Measurements from ENCODE around the gene DERA. TPM values are rescaled to one million over a fixed set of nuclear protein-coding genes. Genes with fewer than 3 reads are reported as not detected.
"Not testable (repeated sequence)": the region's sequence is repeated elsewhere in the genome, so short reads cannot be mapped to it uniquely, and the experiment has no call there.

Gene DERA
- total RNA-seq, 2 donors from 2014 or later: 26.5 to 29.4 TPM

DNA sequence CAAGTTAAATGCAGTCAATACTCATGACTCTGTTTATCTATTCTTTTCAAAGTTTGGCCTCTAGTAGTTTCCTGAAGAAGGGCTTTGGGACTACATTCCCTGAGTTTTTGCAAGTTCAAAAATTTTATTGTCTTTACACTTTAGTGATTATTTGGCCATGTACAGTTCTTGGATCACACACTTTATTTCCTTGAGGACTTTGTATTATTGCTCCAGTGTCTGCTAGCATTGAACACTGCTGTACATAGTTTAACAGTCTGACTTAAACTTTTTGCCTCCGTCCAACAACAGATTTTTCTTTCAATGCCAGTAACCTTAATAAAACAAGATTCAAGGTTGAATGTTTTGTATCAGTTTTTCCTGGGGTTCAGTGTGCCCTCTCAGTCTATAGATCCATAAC, 132.3 kb downstream of the DERA start:
- H3K27me3 Mint-ChIP-seq (ENCODE audit: low read depth): no peaks in the 10 kb centered on the region

DNA sequence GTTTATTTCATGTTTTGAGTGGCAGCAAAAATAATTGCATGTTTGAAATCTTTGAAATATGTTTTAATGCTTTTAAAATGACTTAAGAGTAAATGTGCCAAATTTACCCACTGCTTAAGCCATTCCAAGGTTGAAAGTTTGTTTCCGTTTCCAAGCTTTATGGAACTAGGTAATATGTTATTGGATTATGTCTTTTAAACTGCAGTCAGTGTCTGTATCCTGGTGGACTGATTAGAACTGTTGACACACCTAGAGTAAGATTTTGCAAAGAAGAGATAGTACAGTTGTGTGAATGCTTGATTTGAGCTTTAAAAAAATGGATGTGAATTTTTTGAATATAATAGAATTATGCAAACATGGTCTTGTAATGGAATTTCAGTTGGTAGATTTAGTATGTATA, 135.1 kb downstream of the DERA start:
- Mint-ChIP-seq H3K9me3 (peaks cover 6 to 24% of the 10 kb centered on the region in 2 donors), H3K27ac (no peak overlapping the region), H3K36me3 (ENCODE audit: insufficient read depth in 2 of 2) (peaks cover 3 to 4% of the 10 kb centered on the region in 2 donors), H3K4me1 (ENCODE audit: low read depth) (no peaks in the 10 kb centered on the region), H3K27me3 (ENCODE audit: low read depth) (no peaks in the 10 kb centered on the region), H3K4me3 (no peak overlapping the region)
- ATAC-seq (replicated peaks in 1 of 2) (no peak), DNase-seq (no peak)

More for the DNA sequence above, 132.3 kb downstream of the DERA start:
- H3K9me3 Mint-ChIP-seq: peaks cover 4 to 15% of the 10 kb centered on the region in 2 donors
- no peak overlapping the region for H3K27ac Mint-ChIP-seq
- no peak for ATAC-seq (replicated peaks in 1 of 2)
- no peak overlapping the region for H3K4me3 Mint-ChIP-seq
- H3K36me3 Mint-ChIP-seq (ENCODE audit: insufficient read depth in 2 of 2): peaks cover 3 to 4% of the 10 kb centered on the region in 2 donors
- no peak for DNase-seq
- H3K4me1 Mint-ChIP-seq (ENCODE audit: low read depth): no peaks in the 10 kb centered on the region

- no peak overlapping the region for H3K27ac Mint-ChIP-seq
- H3K4me1 Mint-ChIP-seq (ENCODE audit: low read depth): no peaks in the 10 kb centered on the region
- ATAC-seq (replicated peaks in 1 of 2): no peak
- H3K9me3 Mint-ChIP-seq: peaks cover 11 to 12% of the 10 kb centered on the region in 2 donors
- no peak overlapping the region for H3K4me3 Mint-ChIP-seq
- H3K27me3 Mint-ChIP-seq (ENCODE audit: low read depth): no peaks in the 10 kb centered on the region
- DNase-seq: no peak
- H3K36me3 Mint-ChIP-seq (ENCODE audit: insufficient read depth in 2 of 2): peaks cover under 1 to 3% of the 10 kb centered on the region in 2 donors
These were observed 137.4 kb downstream of the DERA start for GRCh38 chr12:16048511-16048910.

DNA sequence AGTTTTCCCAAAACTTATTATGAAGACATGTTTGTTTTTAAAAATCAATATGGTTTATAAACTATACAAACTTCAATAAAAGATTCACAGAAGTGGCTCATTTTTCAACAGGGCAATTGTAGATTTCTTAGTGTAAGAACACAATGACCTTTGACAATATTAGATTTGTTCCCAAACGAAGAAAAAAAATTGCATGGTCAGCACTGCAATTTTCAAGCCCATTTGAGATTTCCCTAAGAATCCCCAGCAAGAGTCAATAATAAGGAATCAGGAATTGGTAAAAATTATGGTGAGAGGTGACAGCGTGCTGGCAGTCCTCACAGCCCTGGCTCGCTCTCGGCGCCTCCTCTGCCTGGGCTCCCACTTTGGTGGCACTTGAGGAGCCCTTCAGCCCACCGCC, 145.8 kb downstream of the DERA start:
- Mint-ChIP-seq H3K27me3 (ENCODE audit: low read depth) (no peaks in the 10 kb centered on the region), H3K27ac (no peak overlapping the region), H3K4me3 (no peak overlapping the region), H3K36me3 (ENCODE audit: insufficient read depth in 2 of 2) (peaks cover 2% of the 10 kb centered on the region in 2 donors), H3K9me3 (peaks cover 11 to 17% of the 10 kb centered on the region in 2 donors), H3K4me1 (ENCODE audit: low read depth) (no peaks in the 10 kb centered on the region)
- ATAC-seq (replicated peaks in 1 of 2): no peak
- no peak for DNase-seq

DNA sequence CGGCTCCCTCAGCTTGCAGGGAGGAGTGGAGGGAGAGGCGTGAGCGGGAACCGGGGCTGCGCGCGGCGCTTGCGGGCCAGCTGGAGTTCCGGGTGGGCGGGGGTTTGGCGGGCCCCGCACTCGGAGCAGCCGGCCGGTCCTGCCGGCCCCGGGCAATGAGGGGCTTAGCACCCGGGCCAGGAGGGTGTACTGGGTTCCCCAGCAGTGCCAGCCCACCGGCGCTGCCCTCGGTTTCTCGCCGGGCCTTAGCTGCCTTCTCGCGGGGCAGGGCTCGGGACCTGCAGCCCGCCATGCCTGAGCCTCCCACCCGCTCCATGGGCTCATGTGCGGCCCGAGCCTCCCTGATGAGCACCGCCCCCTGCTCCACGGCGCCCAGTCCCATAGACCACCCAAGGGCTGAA, 146.2 kb downstream of the DERA start:
- H3K27me3 Mint-ChIP-seq (ENCODE audit: low read depth); H3K4me1 Mint-ChIP-seq (ENCODE audit: low read depth); ATAC-seq (replicated peaks in 1 of 2); DNase-seq; H3K36me3 Mint-ChIP-seq (ENCODE audit: insufficient read depth in 2 of 2); H3K27ac Mint-ChIP-seq; H3K4me3 Mint-ChIP-seq: not testable (repeated sequence)
- H3K9me3 Mint-ChIP-seq: peaks cover 11 to 17% of the 10 kb centered on the region in 2 donors

- H3K9me3 Mint-ChIP-seq: no peaks in the 10 kb centered on the region
- H3K27ac Mint-ChIP-seq: no peak overlapping the region
- H3K4me1 Mint-ChIP-seq (ENCODE audit: low read depth): no peaks in the 10 kb centered on the region
- H3K4me3 Mint-ChIP-seq: no peak overlapping the region
- no peak for ATAC-seq (replicated peaks in 1 of 2)
- H3K27me3 Mint-ChIP-seq (ENCODE audit: low read depth): no peaks in the 10 kb centered on the region
- no peak for DNase-seq
- H3K36me3 Mint-ChIP-seq (ENCODE audit: insufficient read depth in 2 of 2): no peaks in the 10 kb centered on the region
These were observed 151.5 kb downstream of the DERA start for GRCh38 chr12:16062611-16063010.

- ATAC-seq (replicated peaks in 1 of 2): no peak
- no peak for DNase-seq
- Mint-ChIP-seq H3K27ac (no peak overlapping the region), H3K27me3 (ENCODE audit: low read depth) (no peaks in the 10 kb centered on the region), H3K4me3 (no peak overlapping the region), H3K9me3 (no peaks in the 10 kb centered on the region), H3K4me1 (ENCODE audit: low read depth) (no peaks in the 10 kb centered on the region), H3K36me3 (ENCODE audit: insufficient read depth in 2 of 2) (no peaks in the 10 kb centered on the region)
These were observed 152.6 kb downstream of the DERA start for GRCh38 chr12:16063726-16064125.

DNA sequence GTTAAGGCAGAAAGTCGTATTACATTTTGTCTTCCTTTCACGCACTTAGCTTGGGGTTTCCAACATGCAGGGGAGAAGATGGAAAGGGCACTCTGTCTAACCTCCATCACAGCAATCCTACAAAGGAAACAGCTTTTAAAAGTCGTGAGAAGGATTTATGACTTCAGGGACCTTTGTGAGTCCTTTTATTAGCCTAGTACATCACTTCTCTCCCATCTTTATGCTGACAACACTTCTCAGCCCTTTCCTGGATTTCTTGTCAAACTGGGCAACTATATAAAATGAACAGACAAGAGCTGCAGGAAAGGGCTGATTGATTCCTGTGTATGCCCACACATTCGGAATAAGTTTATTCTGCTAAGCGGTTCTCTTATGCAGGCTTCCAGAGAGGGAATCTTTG, 159.0 kb downstream of the DERA start:
- Mint-ChIP-seq H3K4me3 (no peak overlapping the region), H3K9me3 (no peaks in the 10 kb centered on the region), H3K27me3 (ENCODE audit: low read depth) (no peaks in the 10 kb centered on the region), H3K27ac (no peak overlapping the region), H3K36me3 (ENCODE audit: insufficient read depth in 2 of 2) (no peaks in the 10 kb centered on the region), H3K4me1 (ENCODE audit: low read depth) (no peaks in the 10 kb centered on the region)
- ATAC-seq (replicated peaks in 1 of 2) (no peak), DNase-seq (no peak)

GRCh38 chr12:16072678-16073077, 161.5 kb downstream of the DERA start:
- Mint-ChIP-seq H3K36me3 (ENCODE audit: insufficient read depth in 2 of 2) (no peaks in the 10 kb centered on the region), H3K27ac (no peak overlapping the region), H3K9me3 (no peaks in the 10 kb centered on the region), H3K27me3 (ENCODE audit: low read depth) (no peaks in the 10 kb centered on the region), H3K4me3 (no peak overlapping the region), H3K4me1 (ENCODE audit: low read depth) (no peaks in the 10 kb centered on the region)
- no peak for DNase-seq
- ATAC-seq (replicated peaks in 1 of 2): no peak

DNA sequence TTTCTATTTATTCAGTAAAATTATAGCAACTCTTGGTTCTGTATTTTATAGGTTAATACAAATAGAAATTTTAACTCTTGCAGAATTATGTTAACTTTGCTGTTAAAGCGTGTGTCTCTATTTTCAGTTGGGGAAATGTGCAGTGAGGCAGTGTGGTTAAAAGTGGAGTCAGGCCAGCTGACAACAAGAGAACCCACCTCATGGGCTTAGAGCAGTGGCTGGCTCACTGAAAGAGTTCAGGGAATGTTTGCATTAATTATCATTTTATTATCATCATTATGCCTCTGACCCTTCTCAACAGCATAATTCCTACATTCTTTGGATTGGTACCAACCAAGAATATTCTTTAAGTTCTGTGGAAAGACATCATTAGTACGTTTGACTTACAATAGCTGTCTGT, 163.8 kb downstream of the DERA start:
- Mint-ChIP-seq H3K4me1 (ENCODE audit: low read depth) (no peaks in the 10 kb centered on the region), H3K9me3 (no peaks in the 10 kb centered on the region), H3K4me3 (no peak overlapping the region), H3K27me3 (ENCODE audit: low read depth) (no peaks in the 10 kb centered on the region), H3K36me3 (ENCODE audit: insufficient read depth in 2 of 2) (no peaks in the 10 kb centered on the region), H3K27ac (no peak overlapping the region)
- ATAC-seq (replicated peaks in 1 of 2) (no peak), DNase-seq (no peak)

DNA sequence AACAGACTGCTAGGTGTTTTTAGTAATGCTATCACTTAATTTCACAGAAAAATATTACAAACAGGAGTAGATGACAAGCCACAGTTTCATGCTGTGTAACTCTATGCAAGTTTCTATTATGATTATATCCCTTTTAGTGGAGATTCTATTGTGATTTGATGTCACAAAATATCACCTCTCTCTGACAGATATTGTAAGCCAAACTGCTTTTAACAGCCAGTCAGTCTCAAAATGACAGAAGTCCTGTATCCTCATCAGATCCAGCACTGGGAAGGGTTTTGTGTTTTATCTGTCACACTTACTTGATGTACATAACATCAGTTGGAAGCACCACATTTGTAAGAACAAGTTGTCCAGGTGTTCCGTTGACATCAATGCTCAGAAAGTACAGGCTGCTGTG, 164.8 kb downstream of the DERA start:
- no peak for DNase-seq
- H3K4me1 Mint-ChIP-seq (ENCODE audit: low read depth): no peaks in the 10 kb centered on the region
- no peaks in the 10 kb centered on the region for H3K9me3 Mint-ChIP-seq
- no peaks in the 10 kb centered on the region for H3K36me3 Mint-ChIP-seq (ENCODE audit: insufficient read depth in 2 of 2)
- H3K27me3 Mint-ChIP-seq (ENCODE audit: low read depth): no peaks in the 10 kb centered on the region
- H3K4me3 Mint-ChIP-seq: no peak overlapping the region
- ATAC-seq (replicated peaks in 1 of 2): no peak
- H3K27ac Mint-ChIP-seq: no peak overlapping the region

GRCh38 chr12:16076557-16076956, 165.4 kb downstream of the DERA start:
- Mint-ChIP-seq H3K4me3 (no peak overlapping the region), H3K27ac (no peak overlapping the region), H3K9me3 (no peaks in the 10 kb centered on the region), H3K36me3 (ENCODE audit: insufficient read depth in 2 of 2) (no peaks in the 10 kb centered on the region), H3K4me1 (ENCODE audit: low read depth) (no peaks in the 10 kb centered on the region), H3K27me3 (ENCODE audit: low read depth) (no peaks in the 10 kb centered on the region)
- DNase-seq (no peak), ATAC-seq (replicated peaks in 1 of 2) (no peak)

DNA sequence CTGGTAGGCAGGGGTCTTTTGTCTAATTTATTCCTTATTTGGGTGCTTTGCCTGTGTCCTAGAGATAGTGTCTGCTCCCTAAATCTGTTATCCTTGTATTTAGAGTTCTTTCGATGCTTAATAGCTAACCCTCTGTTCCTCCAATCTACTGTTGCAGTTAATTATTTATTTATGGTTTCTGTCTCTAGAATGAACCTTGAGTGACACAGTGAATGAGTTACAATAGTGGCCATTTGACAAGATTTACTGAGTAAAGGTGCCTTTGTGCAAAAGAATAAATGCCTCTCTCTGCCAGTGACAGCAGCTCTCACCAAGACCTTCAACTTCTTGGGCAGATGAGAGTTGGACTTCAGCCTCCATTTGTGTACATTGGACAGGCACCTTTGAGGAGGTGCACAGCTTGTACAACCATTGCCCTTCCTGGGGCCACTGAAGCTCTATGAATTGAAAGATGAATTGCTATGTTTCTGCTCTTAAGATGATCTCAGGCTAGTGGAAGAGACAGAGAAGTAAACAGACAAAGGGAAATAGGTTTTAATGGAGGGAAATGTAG, 165.9 kb downstream of the DERA start:
- no peak for ATAC-seq (replicated peaks in 1 of 2)
- Mint-ChIP-seq H3K4me3 (no peak overlapping the region), H3K4me1 (ENCODE audit: low read depth) (no peaks in the 10 kb centered on the region), H3K36me3 (ENCODE audit: insufficient read depth in 2 of 2) (no peaks in the 10 kb centered on the region), H3K27ac (no peak overlapping the region), H3K9me3 (peaks cover 0 to 2% of the 10 kb centered on the region in 2 donors), H3K27me3 (ENCODE audit: low read depth) (no peaks in the 10 kb centered on the region)
- DNase-seq: no peak

- H3K27me3 Mint-ChIP-seq (ENCODE audit: low read depth): no peaks in the 10 kb centered on the region
- no peaks in the 10 kb centered on the region for H3K36me3 Mint-ChIP-seq (ENCODE audit: insufficient read depth in 2 of 2)
- no peak overlapping the region for H3K4me3 Mint-ChIP-seq
- no peak for ATAC-seq (replicated peaks in 1 of 2)
- H3K27ac Mint-ChIP-seq: no peak overlapping the region
- DNase-seq: no peak
- no peaks in the 10 kb centered on the region for H3K4me1 Mint-ChIP-seq (ENCODE audit: low read depth)
- peaks cover 0 to 4% of the 10 kb centered on the region in 2 donors for H3K9me3 Mint-ChIP-seq
These were observed 175.3 kb downstream of the DERA start for GRCh38 chr12:16086462-16086861.
